Neural cell (in vitro differentiated cells): ENCODE measurements around the gene DTL.

Experiments
- CTCF ChIP-seq: fragments of 450-650 bp; IDR thresholded peaks from 2 replicates; pipeline ENCODE4 v1.5.1; 2014; ENCODE audit warnings: antibody characterized with exemption, mild to moderate bottlenecking, moderate library complexity; ENCODE audit not compliant: poor library complexity, severe bottlenecking
- EZH2 ChIP-seq: fragments of 200-600, 300-800 bp; shearing (Covaris generic), sonication (generic); IDR thresholded peaks from 2 replicates; pipeline ENCODE4 v1.6.1; 2014; ENCODE audit warnings: antibody characterized with exemption, low read length, borderline replicate concordance, mild to moderate bottlenecking; ENCODE audit not compliant: insufficient read depth, poor library complexity, severe bottlenecking
- MXI1 ChIP-seq: fragments of 450-650 bp; conservative IDR thresholded peaks from 2 replicates; pipeline ENCODE4 v1.6.1; 2014; ENCODE audit warnings: antibody characterized with exemption, mild to moderate bottlenecking; ENCODE audit not compliant: poor library complexity, severe bottlenecking
- POLR2AphosphoS5 ChIP-seq: IDR thresholded peaks from 2 replicates; pipeline ENCODE4 v1.6.1; 2012
- SMC3 ChIP-seq: fragments of 450-650 bp; conservative IDR thresholded peaks from 2 replicates; pipeline ENCODE4 v1.6.1; 2014; ENCODE audit warnings: antibody characterized with exemption, mild to moderate bottlenecking, moderate library complexity; ENCODE audit not compliant: poor library complexity
- TF ChIP-seq, protein P1 (sequence below): IDR thresholded peaks from 2 replicates; pipeline ENCODE4 v1.6.1; 2012; ENCODE audit warnings: borderline replicate concordance

DNA sequence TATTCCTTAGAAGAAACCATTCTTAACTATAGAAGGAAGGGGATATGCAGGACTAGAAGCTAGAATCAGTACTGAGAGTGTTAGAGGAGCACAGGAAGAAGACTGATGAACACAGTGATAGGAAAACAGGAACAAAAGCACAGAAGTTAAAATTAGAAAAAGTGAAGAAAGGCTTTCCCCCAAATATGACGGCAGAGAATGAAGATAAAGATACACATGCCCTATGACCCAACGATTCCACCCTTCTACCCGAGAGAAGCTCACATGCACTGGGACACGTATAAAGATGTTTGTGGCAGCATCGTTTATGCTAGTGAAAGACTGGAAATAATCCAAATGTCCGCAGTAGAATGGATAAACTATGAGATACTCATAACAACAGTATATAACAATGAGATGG is 74.2 kb downstream of the DTL start:
- TF ChIP-seq EZH2 (no peak), CTCF (no peak), POLR2AphosphoS5 (no peak), SMC3 (no peak), MXI1 (no peak)
- TF ChIP-seq, protein P1, sequence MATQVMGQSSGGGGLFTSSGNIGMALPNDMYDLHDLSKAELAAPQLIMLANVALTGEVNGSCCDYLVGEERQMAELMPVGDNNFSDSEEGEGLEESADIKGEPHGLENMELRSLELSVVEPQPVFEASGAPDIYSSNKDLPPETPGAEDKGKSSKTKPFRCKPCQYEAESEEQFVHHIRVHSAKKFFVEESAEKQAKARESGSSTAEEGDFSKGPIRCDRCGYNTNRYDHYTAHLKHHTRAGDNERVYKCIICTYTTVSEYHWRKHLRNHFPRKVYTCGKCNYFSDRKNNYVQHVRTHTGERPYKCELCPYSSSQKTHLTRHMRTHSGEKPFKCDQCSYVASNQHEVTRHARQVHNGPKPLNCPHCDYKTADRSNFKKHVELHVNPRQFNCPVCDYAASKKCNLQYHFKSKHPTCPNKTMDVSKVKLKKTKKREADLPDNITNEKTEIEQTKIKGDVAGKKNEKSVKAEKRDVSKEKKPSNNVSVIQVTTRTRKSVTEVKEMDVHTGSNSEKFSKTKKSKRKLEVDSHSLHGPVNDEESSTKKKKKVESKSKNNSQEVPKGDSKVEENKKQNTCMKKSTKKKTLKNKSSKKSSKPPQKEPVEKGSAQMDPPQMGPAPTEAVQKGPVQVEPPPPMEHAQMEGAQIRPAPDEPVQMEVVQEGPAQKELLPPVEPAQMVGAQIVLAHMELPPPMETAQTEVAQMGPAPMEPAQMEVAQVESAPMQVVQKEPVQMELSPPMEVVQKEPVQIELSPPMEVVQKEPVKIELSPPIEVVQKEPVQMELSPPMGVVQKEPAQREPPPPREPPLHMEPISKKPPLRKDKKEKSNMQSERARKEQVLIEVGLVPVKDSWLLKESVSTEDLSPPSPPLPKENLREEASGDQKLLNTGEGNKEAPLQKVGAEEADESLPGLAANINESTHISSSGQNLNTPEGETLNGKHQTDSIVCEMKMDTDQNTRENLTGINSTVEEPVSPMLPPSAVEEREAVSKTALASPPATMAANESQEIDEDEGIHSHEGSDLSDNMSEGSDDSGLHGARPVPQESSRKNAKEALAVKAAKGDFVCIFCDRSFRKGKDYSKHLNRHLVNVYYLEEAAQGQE = no peak
